H1 (cell line): Measurements from ENCODE around the gene AGAP1. TPM values are rescaled to one million over a fixed set of nuclear protein-coding genes. Genes with fewer than 3 reads are reported as not detected.

Experiments
- CTCF ChIA-PET: fragments of 300-600 bp; sonication (Branson Sonifier 250); formaldehyde crosslinking; loops from one replicate; lab custom pipeline; 2021; ENCODE audit not compliant: partially characterized antibody; lab: Charles Lee
- POLR2A ChIA-PET: fragments of 300-600 bp; sonication (Branson Sonifier 250); formaldehyde crosslinking; loops from one replicate; lab custom pipeline; 2021; ENCODE audit warnings: inconsistent platforms; ENCODE audit not compliant: partially characterized antibody; lab: Charles Lee
- DNase-seq, 2 experiments: peaks; one replicate each; pipeline versions ENCODE4 v3.0.0 to v3.0.0-alpha.2; 2010 to 2022; ENCODE audit warnings: low spot score in 2 of 2, low read depth in 1 of 2, mixed read lengths in 1 of 2
- FAIRE-seq: peaks from 2 replicates; lab custom pipeline; 2011; peaks lifted over from hg19 to GRCh38; lab: Jason Lieb, UNC
- H2AFZ ChIP-seq: 2 replicates; pipeline ENCODE4 v1.8.1; 2012; ENCODE audit warnings: low read length, inconsistent platforms
- H2AK5ac ChIP-seq: 2 replicates; pipeline ENCODE4 v1.6.1; 2013; ENCODE audit warnings: low read depth, low read length
- H2BK120ac ChIP-seq: replicated peaks from 2 replicates; pipeline ENCODE3; 2013; ENCODE audit warnings: low read depth, low read length, inconsistent platforms
- H2BK12ac ChIP-seq: 2 replicates; pipeline ENCODE4 v1.6.1; 2013; ENCODE audit warnings: low read depth, low read length
- H2BK15ac ChIP-seq: 2 replicates; pipeline ENCODE4 v1.6.1; 2013; ENCODE audit warnings: low read length
- H2BK20ac ChIP-seq: 2 replicates; pipeline ENCODE4 v1.6.1; 2013; ENCODE audit warnings: low read length
- H2BK5ac ChIP-seq: 2 replicates; pipeline ENCODE4 v1.6.1; 2013; ENCODE audit warnings: low read depth, low read length
- H3K14ac ChIP-seq: 2 replicates; pipeline ENCODE4 v1.6.1; 2013; ENCODE audit warnings: inconsistent platforms; ENCODE audit not compliant: insufficient read length
- H3K18ac ChIP-seq: 2 replicates; pipeline ENCODE4 v1.6.1; 2013; ENCODE audit warnings: low read length; ENCODE audit errors: extremely low read depth
- H3K23ac ChIP-seq: 2 replicates; pipeline ENCODE4 v1.6.1; 2013; ENCODE audit warnings: inconsistent platforms; ENCODE audit not compliant: insufficient read length
- H3K23me2 ChIP-seq: 2 replicates; pipeline ENCODE4 v1.6.1; 2013; ENCODE audit warnings: low read depth, low read length
- H3K27ac ChIP-seq: 2 replicates; pipeline ENCODE4 v1.6.1; 2011; ENCODE audit warnings: low read depth, low read length, inconsistent platforms
- H3K27me3 ChIP-seq, 4 experiments: replicated peaks in 1 of 4; 1 replicate in 1 of 4; 2 replicates in 3 of 4; pipeline versions ENCODE4 v1.6.1 to v1.8.1; 2011 to 2013; ENCODE audit warnings: low read length in 3 of 4, mild to moderate bottlenecking in 3 of 4, inconsistent platforms in 2 of 4, mixed read lengths in 2 of 4, moderate library complexity in 1 of 4; ENCODE audit not compliant: control insufficient read depth in 3 of 4, insufficient read depth in 3 of 4; ENCODE audit errors: extremely low read depth in 1 of 4
- H3K36me3 ChIP-seq, 4 experiments: 2 replicates each; pipeline versions ENCODE4 v1.6.1 to v1.8.1; 2011 to 2013; ENCODE audit warnings: mild to moderate bottlenecking in 4 of 4, low read length in 3 of 4, moderate library complexity in 2 of 4, control low read depth in 1 of 4, inconsistent platforms in 1 of 4; ENCODE audit not compliant: insufficient read depth in 4 of 4, control insufficient read depth in 2 of 4
- H3K4ac ChIP-seq: replicated peaks from 2 replicates; pipeline ENCODE3; 2013; ENCODE audit warnings: low read length, low read depth, mixed read lengths, inconsistent platforms; ENCODE audit not compliant: insufficient read length
- H3K4me1 ChIP-seq, 4 experiments: replicated peaks in 1 of 4; 1 replicate in 1 of 4; 2 replicates in 3 of 4; pipeline versions ENCODE4 v1.6.1 to v1.8.1; 2011 to 2013; ENCODE audit warnings: low read length in 3 of 4, inconsistent platforms in 2 of 4, mixed read lengths in 1 of 4; ENCODE audit not compliant: insufficient read depth in 4 of 4, control insufficient read depth in 3 of 4
- H3K4me2 ChIP-seq, 2 experiments: 2 replicates each; pipeline versions ENCODE4 v1.6.1 to v1.8.1; 2011 to 2013; ENCODE audit warnings: low read depth in 2 of 2, low read length in 2 of 2, control low read depth in 1 of 2, inconsistent platforms in 1 of 2, mild to moderate bottlenecking in 1 of 2; ENCODE audit not compliant: insufficient read depth in 1 of 2
- H3K4me3 ChIP-seq, 4 experiments: fragments of 200-600, 300-600 bp in 1 of 4; sonication (generic), shearing (Covaris generic), sonication (Bioruptor Twin) in 1 of 4; 2 replicates each; pipeline versions ENCODE4 v1.5.1 to v1.8.1; 2011 to 2016; ENCODE audit warnings: low read length in 4 of 4, low read depth in 3 of 4, control low read depth in 2 of 4, inconsistent platforms in 2 of 4, mild to moderate bottlenecking in 2 of 4, mixed read lengths in 1 of 4, moderate library complexity in 1 of 4; ENCODE audit not compliant: insufficient read depth in 2 of 4; ENCODE audit errors: extremely low read depth in 1 of 4
- H3K56ac ChIP-seq: replicated peaks from 2 replicates; pipeline ENCODE3; 2013; ENCODE audit warnings: low read depth, mild to moderate bottlenecking, mixed read lengths, low read length, inconsistent platforms; ENCODE audit not compliant: insufficient read length
- H3K79me1 ChIP-seq: 2 replicates; pipeline ENCODE4 v1.6.1; 2013; ENCODE audit warnings: low read depth, low read length, control low read depth
- H3K79me2 ChIP-seq, 2 experiments: 2 replicates each; pipeline versions ENCODE4 v1.6.1 to v1.8.1; 2012 to 2013; ENCODE audit warnings: low read length in 2 of 2, mild to moderate bottlenecking in 2 of 2, inconsistent platforms in 1 of 2; ENCODE audit not compliant: insufficient read depth in 2 of 2, control insufficient read depth in 1 of 2
- H3K9ac ChIP-seq, 4 experiments: replicated peaks in 1 of 4; 1 replicate in 1 of 4; 2 replicates in 3 of 4; pipeline versions ENCODE4 v1.6.1 to v1.8.1; 2011 to 2013; ENCODE audit warnings: low read depth in 3 of 4, low read length in 3 of 4, control low read depth in 2 of 4, mild to moderate bottlenecking in 2 of 4, moderate library complexity in 2 of 4, inconsistent platforms in 1 of 4; ENCODE audit errors: extremely low read depth in 1 of 4
- H3K9me3 ChIP-seq, 2 experiments: 2 replicates each; pipeline versions ENCODE4 v1.6.1 to v1.8.1; 2012 to 2013; ENCODE audit warnings: mild to moderate bottlenecking in 2 of 2, moderate library complexity in 2 of 2, control low read depth in 1 of 2, inconsistent platforms in 1 of 2, low read depth in 1 of 2, low read length in 1 of 2, mixed read lengths in 1 of 2; ENCODE audit not compliant: insufficient read depth in 2 of 2
- H4K20me1 ChIP-seq, 2 experiments: replicated peaks in 1 of 2; 2 replicates each; pipeline versions ENCODE3 to v1.8.1; 2011 to 2013; ENCODE audit warnings: inconsistent platforms in 2 of 2, low read length in 2 of 2, mild to moderate bottlenecking in 1 of 2; ENCODE audit not compliant: insufficient read depth in 2 of 2, control insufficient read depth in 1 of 2
- H4K5ac ChIP-seq: 2 replicates; pipeline ENCODE4 v1.6.1; 2013; ENCODE audit warnings: low read length, low read depth, mixed read lengths, inconsistent platforms; ENCODE audit not compliant: insufficient read length
- H4K8ac ChIP-seq: 2 replicates; pipeline ENCODE4 v1.8.0; 2013; ENCODE audit warnings: mild to moderate bottlenecking, moderate library complexity, low read length, inconsistent platforms; ENCODE audit not compliant: insufficient read depth; ENCODE audit errors: extremely low read depth
- H4K91ac ChIP-seq: replicated peaks from 2 replicates; pipeline ENCODE3; 2013; ENCODE audit warnings: low read length, mixed read lengths, inconsistent platforms; ENCODE audit not compliant: insufficient read length
- BCL11A ChIP-seq, 2 experiments: IDR thresholded peaks; one replicate each; pipeline ENCODE4 v1.6.1; 2011; ENCODE audit warnings: low read depth in 2 of 2, low read length in 2 of 2, mild to moderate bottlenecking in 2 of 2
- CBX5 ChIP-seq: fragments of 300-800, 300-1000 bp; sonication (generic); IDR thresholded peaks from 2 replicates; pipeline ENCODE4 v1.7.1; 2016; ENCODE audit warnings: antibody characterized with exemption, low read length, low read depth
- CHD2 ChIP-seq: IDR thresholded peaks from 2 replicates; pipeline ENCODE4 v1.6.1; 2012; ENCODE audit warnings: low read length, improper control_type of control experiment
- CREB1 ChIP-seq: IDR thresholded peaks from 2 replicates; pipeline ENCODE4 v1.6.1; 2012; ENCODE audit warnings: inconsistent platforms
- CTBP2 ChIP-seq: IDR thresholded peaks from 2 replicates; pipeline ENCODE4 v1.7.0; 2011; ENCODE audit warnings: borderline replicate concordance, mild to moderate bottlenecking, moderate library complexity, mixed read lengths, low read length; ENCODE audit not compliant: insufficient read depth, insufficient read length
- E2F6 ChIP-seq: IDR thresholded peaks from 2 replicates; pipeline ENCODE4 v1.6.1; 2012; ENCODE audit warnings: inconsistent platforms
- SIN3A ChIP-seq, 2 experiments: IDR thresholded peaks in 1 of 2; conservative IDR thresholded peaks in 1 of 2; 2 replicates each; pipeline ENCODE4 v1.6.1; 2011 to 2012; ENCODE audit warnings: low read length in 2 of 2, improper control_type of control experiment in 1 of 2, low read depth in 1 of 2, mild to moderate bottlenecking in 1 of 2
- SP2 ChIP-seq: IDR thresholded peaks from 2 replicates; pipeline ENCODE4 v1.6.1; 2012; ENCODE audit warnings: mild to moderate bottlenecking, low read length, inconsistent platforms
- SP4 ChIP-seq: IDR thresholded peaks from 2 replicates; pipeline ENCODE4 v1.6.1; 2012; ENCODE audit warnings: low read length, inconsistent platforms
- TEAD4 ChIP-seq: IDR thresholded peaks from 2 replicates; pipeline ENCODE4 v1.6.1; 2012; ENCODE audit warnings: low read depth, low read length, inconsistent platforms, mixed read lengths
- WGBS, 2 experiments: shearing (Covaris generic) in 1 of 2; methylation state at CpG; one replicate each; pipeline versions ENCODE4 v1.1.6 to v1.1.7; 2013 to 2015; ENCODE audit warnings: low lambda C conversion rate in 2 of 2, mixed read lengths in 2 of 2, inconsistent platforms in 1 of 2, low coverage in 1 of 2, missing lambda C conversion rate in 1 of 2; ENCODE audit not compliant: insufficient replicate concordance in 2 of 2, insufficient coverage in 1 of 2, insufficient read length in 1 of 2; ENCODE audit errors: extremely low coverage in 1 of 2, missing lambda C conversion rate in 1 of 2; 5-methylcytosine and 5-hydroxymethylcytosine counted together
- polyA plus RNA-seq, 7 experiments: library from polyadenylated mRNA; depleted of rRNA in 3 of 7; stranded (reverse) in 5 of 7; unstranded in 2 of 7; fragments of >200 nt in 5 of 7; fragments of 200-250 nt in 2 of 7; gene quantifications; 1 replicate in 5 of 7; 2 replicates in 1 of 7; 4 replicates in 1 of 7; pipeline versions ENCODE4 v1.2.1 to v1.2.3, GENCODE V29; 2011 to 2013; ENCODE audit warnings: missing spikeins in 2 of 7, mixed read lengths in 2 of 7
- total RNA-seq: library from RNA; stranded (reverse); fragmentation: NEBNext Ultra II Directional; extraction: Animal tissue kit (Norgen Biotek cat#: 25700); gene quantifications from 2 replicates; pipeline ENCODE4 v1.2.1, GENCODE V29; 2021
- TF ChIP-seq, protein P1 (sequence below): IDR thresholded peaks from 2 replicates; pipeline ENCODE4 v1.6.1; 2011; ENCODE audit warnings: low read length, improper control_type of control experiment

AGAP1 gene
- total and polyA plus RNA-seq, 2 of the 8 experiments (the other 6 are each of a cell fraction or from before 2014, with no cell fraction given) = 18.1 to 39.4 TPM

GRCh38 chr2:235521844-235522243 is 28.0 kb downstream of the AGAP1 start:
- Histone ChIP-seq H4K91ac (no peak overlapping the region), H4K8ac (no peak overlapping the region), H4K5ac (no peak overlapping the region), H3K36me3 (no peaks in the 10 kb centered on the region), H2BK12ac (no peak overlapping the region), H3K23me2 (no peaks in the 10 kb centered on the region), H3K23ac (no peak overlapping the region), H2BK120ac (no peak overlapping the region), H3K14ac (no peak overlapping the region), H2AK5ac (no peak overlapping the region), H3K27ac (no peak overlapping the region), H3K4me3 (no peak overlapping the region), H3K4me1 (peaks cover 0 to 7% (median 4%) of the 10 kb centered on the region in 4 experiments; a peak in 6 of 7 replicates), H3K4me2 (no peak overlapping the region), H2BK5ac (no peak overlapping the region), H2BK15ac (no peak overlapping the region), H3K27me3 (no peaks in the 10 kb centered on the region), H3K4ac (no peak overlapping the region), H2AFZ (no peak overlapping the region), H3K9me3 (no peaks in the 10 kb centered on the region), H3K18ac (no peak overlapping the region), H3K9ac (no peak overlapping the region), H3K56ac (no peak overlapping the region), H2BK20ac (no peak overlapping the region), H4K20me1 (peaks cover 5 to 16% of the 10 kb centered on the region in 2 experiments), H3K79me2 (peaks cover 13 to 86% of the 10 kb centered on the region in 2 experiments), H3K79me1 (peaks cover 22% of the 10 kb centered on the region)
- CTCF ChIA-PET = interaction anchor here (0.9 to 1.6 kb wide), 2 partner anchors 74 to 117 kb away, joined by 3 to 4 read pairs; no protein-coding TSS in a partner anchor
- TF ChIP-seq CTBP2 = no peak
- TF ChIP-seq SP4 = no peak
- TF ChIP-seq TEAD4 = no peak
- no peak for TF ChIP-seq BCL11A (IDR thresholded peaks at IDR 0.05; ENCODE audit: low read depth in 2 of 2, low read length in 2 of 2)
- TF ChIP-seq SIN3A (conservative IDR thresholded peaks at IDR 0.05 in 1 of 2, IDR thresholded peaks at IDR 0.05 in 1 of 2; ENCODE audit: low read depth in 1 of 2, low read length in 2 of 2) = no peak
- TF ChIP-seq E2F6 = no peak
- no peak for TF ChIP-seq SP2
- no peak for TF ChIP-seq CBX5
- TF ChIP-seq CHD2 = no peak
- no peak for TF ChIP-seq CREB1
- TF ChIP-seq, protein P1, sequence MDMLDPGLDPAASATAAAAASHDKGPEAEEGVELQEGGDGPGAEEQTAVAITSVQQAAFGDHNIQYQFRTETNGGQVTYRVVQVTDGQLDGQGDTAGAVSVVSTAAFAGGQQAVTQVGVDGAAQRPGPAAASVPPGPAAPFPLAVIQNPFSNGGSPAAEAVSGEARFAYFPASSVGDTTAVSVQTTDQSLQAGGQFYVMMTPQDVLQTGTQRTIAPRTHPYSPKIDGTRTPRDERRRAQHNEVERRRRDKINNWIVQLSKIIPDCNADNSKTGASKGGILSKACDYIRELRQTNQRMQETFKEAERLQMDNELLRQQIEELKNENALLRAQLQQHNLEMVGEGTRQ = no peak
- POLR2A ChIA-PET = no interaction called here
- DNase-seq (no peak), FAIRE-seq (no peak)
- 95% methylated on average over 6 of the region's 6 CpGs; no CpG with 5 or more reads in 1 of the 2 experiments for WGBS, 2 experiments
